HepG2 (cell line): ENCODE results near the gene GSTM1. TPM values are rescaled to one million over a fixed set of nuclear protein-coding genes. Genes with fewer than 3 reads are reported as not detected.

Source experiments
- ATF7-NPFF ChIP-seq: sonication (generic); formaldehyde crosslinking; IDR thresholded peaks from 2 replicates; pipeline ENCODE4 v1.8.1; 2023; ENCODE audit warnings: mild to moderate bottlenecking, low read depth, missing genetic modification reagents, moderate library complexity
- ATM ChIP-seq: fragments of 450-650 bp; IDR thresholded peaks from 2 replicates; pipeline ENCODE4 v1.7.1; 2017; ENCODE audit warnings: mild to moderate bottlenecking, borderline replicate concordance
- DPF2 ChIP-seq: sonication (generic); formaldehyde crosslinking; IDR thresholded peaks from 2 replicates; pipeline ENCODE4 v1.4.0; 2020; ENCODE audit warnings: mild to moderate bottlenecking, low read depth, missing genetic modification reagents, borderline replicate concordance
- HHEX ChIP-seq: IDR thresholded peaks from 2 replicates; pipeline ENCODE4 v1.6.1; 2016; ENCODE audit warnings: control low read depth
- KLF15 ChIP-seq: sonication (generic); formaldehyde crosslinking; IDR thresholded peaks from 2 replicates; pipeline ENCODE4 v1.8.1; 2023; ENCODE audit warnings: borderline replicate concordance, mild to moderate bottlenecking, inconsistent platforms, missing genetic modification reagents, mixed read lengths
- MEIS1 ChIP-seq: sonication (generic); formaldehyde crosslinking; IDR thresholded peaks from 2 replicates; pipeline ENCODE4 v1.9.0; 2021; ENCODE audit warnings: mild to moderate bottlenecking, missing genetic modification reagents, moderate library complexity, borderline replicate concordance
- ZNF331 ChIP-seq: sonication (generic); formaldehyde crosslinking; IDR thresholded peaks from 2 replicates; pipeline ENCODE4 v1.4.0; 2020; ENCODE audit warnings: missing genetic modification reagents
- ZNF709 ChIP-seq: sonication (generic); formaldehyde crosslinking; IDR thresholded peaks from 2 replicates; pipeline ENCODE4 v1.5.0; 2020; ENCODE audit warnings: mild to moderate bottlenecking, missing genetic modification reagents
- ZSCAN30 ChIP-seq: sonication (generic); formaldehyde crosslinking; IDR thresholded peaks from 2 replicates; pipeline ENCODE4 v1.5.0; 2020; ENCODE audit warnings: mild to moderate bottlenecking, missing genetic modification reagents
- ZXDC ChIP-seq: sonication (generic); formaldehyde crosslinking; IDR thresholded peaks from 2 replicates; pipeline ENCODE4 v1.5.0; 2020; ENCODE audit warnings: mild to moderate bottlenecking, missing genetic modification reagents
- polyA plus RNA-seq, 8 experiments: library from polyadenylated mRNA; depleted of rRNA in 3 of 8; stranded (reverse) in 7 of 8; unstranded in 1 of 8; fragments of >200 nt; fragmentation: Illumina TruSeq in 4 of 8; extraction: Trizol in 4 of 8; gene quantifications; 2 replicates each; pipeline versions ENCODE4 v1.2.1 to v1.2.3, GENCODE V29; 2011 to 2016; ENCODE audit warnings: low read depth in 4 of 8, missing spikeins in 1 of 8, mixed read lengths in 1 of 8; ENCODE audit not compliant: insufficient read depth in 1 of 8
- total RNA-seq, 5 experiments: library from RNA; depleted of rRNA; stranded (reverse); fragments of >200 nt; fragmentation: Illumina TruSeq; extraction: Trizol; gene quantifications; 2 replicates each; pipeline ENCODE4 v1.2.3, GENCODE V29; 2016; ENCODE audit warnings: low read depth in 1 of 5
- TF ChIP-seq, protein P1 (sequence below): sonication (generic); formaldehyde crosslinking; IDR thresholded peaks from 2 replicates; pipeline ENCODE4 v1.8.0; 2022; ENCODE audit warnings: mild to moderate bottlenecking, missing genetic modification reagents
- TF ChIP-seq, protein P2 (sequence below): sonication (generic); formaldehyde crosslinking; IDR thresholded peaks from 2 replicates; pipeline ENCODE4 v1.5.0; 2020; ENCODE audit warnings: missing genetic modification reagents
- TF ChIP-seq, protein P3 (sequence below): sonication (generic); formaldehyde crosslinking; IDR thresholded peaks from one replicate; pipeline ENCODE4 v1.5.1; 2020; ENCODE audit warnings: mild to moderate bottlenecking, missing genetic modification reagents; ENCODE audit errors: not compliant biosample characterization

Gene GSTM1
- total and polyA plus RNA-seq, 2 of the 13 experiments (the other 11 are each of a cell fraction or from before 2014, with no cell fraction given) = 0.42 TPM; not detected in 1

GRCh38 chr1:109739738-109740614, 52.4 kb downstream of the GSTM1 start (continued):
- no peak for TF ChIP-seq KLF15
- no peak for TF ChIP-seq ZSCAN30 (CRISPR knock-in tag)
- TF ChIP-seq ZNF331 (CRISPR knock-in tag) = no peak
- TF ChIP-seq, protein P1, sequence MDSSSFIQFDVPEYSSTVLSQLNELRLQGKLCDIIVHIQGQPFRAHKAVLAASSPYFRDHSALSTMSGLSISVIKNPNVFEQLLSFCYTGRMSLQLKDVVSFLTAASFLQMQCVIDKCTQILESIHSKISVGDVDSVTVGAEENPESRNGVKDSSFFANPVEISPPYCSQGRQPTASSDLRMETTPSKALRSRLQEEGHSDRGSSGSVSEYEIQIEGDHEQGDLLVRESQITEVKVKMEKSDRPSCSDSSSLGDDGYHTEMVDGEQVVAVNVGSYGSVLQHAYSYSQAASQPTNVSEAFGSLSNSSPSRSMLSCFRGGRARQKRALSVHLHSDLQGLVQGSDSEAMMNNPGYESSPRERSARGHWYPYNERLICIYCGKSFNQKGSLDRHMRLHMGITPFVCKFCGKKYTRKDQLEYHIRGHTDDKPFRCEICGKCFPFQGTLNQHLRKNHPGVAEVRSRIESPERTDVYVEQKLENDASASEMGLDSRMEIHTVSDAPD (CRISPR knock-in tag) = 0 out of 2 replicates have a peak, but pooled peaks have one; percentile 41
- TF ChIP-seq, protein P2, sequence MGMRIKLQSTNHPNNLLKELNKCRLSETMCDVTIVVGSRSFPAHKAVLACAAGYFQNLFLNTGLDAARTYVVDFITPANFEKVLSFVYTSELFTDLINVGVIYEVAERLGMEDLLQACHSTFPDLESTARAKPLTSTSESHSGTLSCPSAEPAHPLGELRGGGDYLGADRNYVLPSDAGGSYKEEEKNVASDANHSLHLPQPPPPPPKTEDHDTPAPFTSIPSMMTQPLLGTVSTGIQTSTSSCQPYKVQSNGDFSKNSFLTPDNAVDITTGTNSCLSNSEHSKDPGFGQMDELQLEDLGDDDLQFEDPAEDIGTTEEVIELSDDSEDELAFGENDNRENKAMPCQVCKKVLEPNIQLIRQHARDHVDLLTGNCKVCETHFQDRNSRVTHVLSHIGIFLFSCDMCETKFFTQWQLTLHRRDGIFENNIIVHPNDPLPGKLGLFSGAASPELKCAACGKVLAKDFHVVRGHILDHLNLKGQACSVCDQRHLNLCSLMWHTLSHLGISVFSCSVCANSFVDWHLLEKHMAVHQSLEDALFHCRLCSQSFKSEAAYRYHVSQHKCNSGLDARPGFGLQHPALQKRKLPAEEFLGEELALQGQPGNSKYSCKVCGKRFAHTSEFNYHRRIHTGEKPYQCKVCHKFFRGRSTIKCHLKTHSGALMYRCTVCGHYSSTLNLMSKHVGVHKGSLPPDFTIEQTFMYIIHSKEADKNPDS (CRISPR knock-in tag) = no peak
- TF ChIP-seq HHEX = no peak
- peak; percentile 76 for TF ChIP-seq MEIS1 (CRISPR knock-in tag)
- TF ChIP-seq ATM = no peak
- no peak for TF ChIP-seq ZXDC (CRISPR knock-in tag)
- TF ChIP-seq ZNF709 (CRISPR knock-in tag) = peak; percentile 78; the same call in 1 of the 2 replicates
- peak; percentile 63 for TF ChIP-seq ATF7-NPFF (CRISPR knock-in tag)
- TF ChIP-seq, protein P3, sequence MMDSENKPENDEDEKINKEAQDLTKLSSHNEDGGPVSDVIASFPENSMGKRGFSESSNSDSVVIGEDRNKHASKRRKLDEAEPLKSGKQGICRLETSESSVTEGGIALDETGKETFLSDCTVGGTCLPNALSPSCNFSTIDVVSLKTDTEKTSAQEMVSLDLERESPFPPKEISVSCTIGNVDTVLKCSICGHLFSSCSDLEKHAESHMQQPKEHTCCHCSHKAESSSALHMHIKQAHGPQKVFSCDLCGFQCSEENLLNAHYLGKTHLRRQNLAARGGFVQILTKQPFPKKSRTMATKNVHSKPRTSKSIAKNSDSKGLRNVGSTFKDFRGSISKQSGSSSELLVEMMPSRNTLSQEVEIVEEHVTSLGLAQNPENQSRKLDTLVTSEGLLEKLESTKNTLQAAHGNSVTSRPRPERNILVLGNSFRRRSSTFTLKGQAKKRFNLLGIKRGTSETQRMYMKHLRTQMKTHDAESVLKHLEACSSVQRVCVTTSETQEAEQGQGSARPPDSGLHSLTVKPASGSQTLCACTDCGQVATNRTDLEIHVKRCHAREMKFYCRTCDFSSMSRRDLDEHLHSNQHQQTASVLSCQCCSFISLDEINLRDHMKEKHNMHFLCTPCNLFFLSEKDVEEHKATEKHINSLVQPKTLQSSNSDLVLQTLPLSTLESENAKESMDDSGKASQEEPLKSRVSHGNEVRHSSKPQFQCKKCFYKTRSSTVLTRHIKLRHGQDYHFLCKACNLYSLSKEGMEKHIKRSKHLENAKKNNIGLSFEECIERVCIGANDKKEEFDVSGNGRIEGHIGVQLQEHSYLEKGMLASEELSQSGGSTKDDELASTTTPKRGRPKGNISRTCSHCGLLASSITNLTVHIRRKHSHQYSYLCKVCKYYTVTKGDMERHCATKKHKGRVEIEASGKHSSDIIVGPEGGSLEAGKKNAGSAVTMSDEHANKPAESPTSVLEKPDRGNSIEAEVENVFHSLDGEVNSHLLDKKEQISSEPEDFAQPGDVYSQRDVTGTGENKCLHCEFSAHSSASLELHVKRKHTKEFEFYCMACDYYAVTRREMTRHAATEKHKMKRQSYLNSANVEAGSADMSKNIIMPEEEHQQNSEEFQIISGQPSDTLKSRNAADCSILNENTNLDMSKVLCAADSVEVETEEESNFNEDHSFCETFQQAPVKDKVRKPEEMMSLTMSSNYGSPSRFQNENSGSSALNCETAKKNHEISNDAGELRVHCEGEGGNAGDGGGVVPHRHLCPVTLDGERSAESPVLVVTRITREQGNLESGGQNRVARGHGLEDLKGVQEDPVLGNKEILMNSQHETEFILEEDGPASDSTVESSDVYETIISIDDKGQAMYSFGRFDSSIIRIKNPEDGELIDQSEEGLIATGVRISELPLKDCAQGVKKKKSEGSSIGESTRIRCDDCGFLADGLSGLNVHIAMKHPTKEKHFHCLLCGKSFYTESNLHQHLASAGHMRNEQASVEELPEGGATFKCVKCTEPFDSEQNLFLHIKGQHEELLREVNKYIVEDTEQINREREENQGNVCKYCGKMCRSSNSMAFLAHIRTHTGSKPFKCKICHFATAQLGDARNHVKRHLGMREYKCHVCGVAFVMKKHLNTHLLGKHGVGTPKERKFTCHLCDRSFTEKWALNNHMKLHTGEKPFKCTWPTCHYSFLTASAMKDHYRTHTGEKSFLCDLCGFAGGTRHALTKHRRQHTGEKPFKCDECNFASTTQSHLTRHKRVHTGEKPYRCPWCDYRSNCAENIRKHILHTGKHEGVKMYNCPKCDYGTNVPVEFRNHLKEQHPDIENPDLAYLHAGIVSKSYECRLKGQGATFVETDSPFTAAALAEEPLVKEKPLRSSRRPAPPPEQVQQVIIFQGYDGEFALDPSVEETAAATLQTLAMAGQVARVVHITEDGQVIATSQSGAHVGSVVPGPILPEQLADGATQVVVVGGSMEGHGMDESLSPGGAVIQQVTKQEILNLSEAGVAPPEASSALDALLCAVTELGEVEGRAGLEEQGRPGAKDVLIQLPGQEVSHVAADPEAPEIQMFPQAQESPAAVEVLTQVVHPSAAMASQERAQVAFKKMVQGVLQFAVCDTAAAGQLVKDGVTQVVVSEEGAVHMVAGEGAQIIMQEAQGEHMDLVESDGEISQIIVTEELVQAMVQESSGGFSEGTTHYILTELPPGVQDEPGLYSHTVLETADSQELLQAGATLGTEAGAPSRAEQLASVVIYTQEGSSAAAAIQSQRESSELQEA = peak; percentile 75
- no peak for TF ChIP-seq DPF2
